GM12892 (cell line): Measurements from ENCODE around the gene SMARCC1.

ENCODE experiments used
- POLR2A ChIP-seq: IDR thresholded peaks from 2 replicates; pipeline ENCODE4 v1.6.1; 2011; ENCODE audit warnings: low read depth, low read length, control low read depth
- POLR2AphosphoS5 ChIP-seq: IDR thresholded peaks from 2 replicates; pipeline ENCODE4 v1.6.1; 2011; ENCODE audit warnings: low read depth, low read length, control low read depth

- TF ChIP-seq POLR2A (no peak), POLR2AphosphoS5 (no peak)
Observed at GRCh38 chr3:47647550-47647949, 134.1 kb downstream of the SMARCC1 start.
